ENCODE measurements around the gene PLA2G4A.

GRCh38 chr1:187033693-187034390 is 205.1 kb downstream of the PLA2G4A start:
- TF ChIP-seq POLR2AphosphoS5 (IDR thresholded peaks at IDR 0.05; ENCODE audit: low read depth, low read length): no peak
- no peak for TF ChIP-seq CTCF (IDR thresholded peaks at IDR 0.05)
- TF ChIP-seq REST (IDR thresholded peaks at IDR 0.05; ENCODE audit: insufficient read depth in 1 of 2, low read depth in 2 of 2, low read length in 1 of 2): no peak
- TF ChIP-seq SIN3A (IDR thresholded peaks at IDR 0.05; ENCODE audit: borderline replicate concordance, insufficient read depth, low read depth, low read length): no peak
